ENCODE measurements around the gene TEX29.

The TEX29 gene

GRCh38 chr13:111325941-111326620 is 5.6 kb downstream of the TEX29 start:
- no peaks in the 10 kb centered on the region for H3K36me3 ChIP-seq (ENCODE audit: control insufficient read depth in 2 of 2, insufficient read depth in 1 of 2, low read length in 2 of 2)
- POLR2A ChIA-PET, result no interaction called here

GRCh38 chr13:111326621-111326965 is 6.2 kb downstream of the TEX29 start:
- Histone ChIP-seq H3K4me1 (ENCODE audit: control insufficient read depth, insufficient read depth, low read length) (no peaks in the 10 kb centered on the region), H3K27ac (ENCODE audit: extremely low read depth, low read depth, low read length) (no peak overlapping the region), H3K9me3 (ENCODE audit: control insufficient read depth, insufficient read depth, low read depth, low read length) (no peaks in the 10 kb centered on the region), H3K36me3 (ENCODE audit: control insufficient read depth in 2 of 2, insufficient read depth in 1 of 2, low read length in 2 of 2) (no peaks in the 10 kb centered on the region), H3K4me3 (ENCODE audit: low read depth, low read length) (no peak overlapping the region)
- ChIA-PET CTCF (interaction anchor here (0.5 kb wide), 1 partner anchor 33 kb away, joined by 3 read pairs; no protein-coding TSS in a partner anchor), POLR2A (no interaction called here)
- TF ChIP-seq INSM2 (tag by site-specific recombination; IDR thresholded peaks at IDR 0.05) (no peak), ZNF169 (tag by site-specific recombination; IDR thresholded peaks at IDR 0.05) (no peak), PRDM1 (tag by site-specific recombination; IDR thresholded peaks at IDR 0.05) (no peak), ZNF555 (tag by site-specific recombination; conservative IDR thresholded peaks at IDR 0.05) (no peak), OSR2 (tag by site-specific recombination; IDR thresholded peaks at IDR 0.05) (no peak), ZNF16 (tag by site-specific recombination; IDR thresholded peaks at IDR 0.05; ENCODE audit: low read depth) (no peak), SCRT1 (tag by site-specific recombination; IDR thresholded peaks at IDR 0.05; ENCODE audit: borderline replicate concordance) (no peak)

More at GRCh38 chr13:111325941-111326620, 5.6 kb downstream of the TEX29 start:
- no peak overlapping the region for H3K27ac ChIP-seq (ENCODE audit: extremely low read depth, low read depth, low read length)
- no peaks in the 10 kb centered on the region for H3K9me3 ChIP-seq (ENCODE audit: control insufficient read depth, insufficient read depth, low read depth, low read length)
- TF ChIP-seq ZNF114 (tag by site-specific recombination; IDR thresholded peaks at IDR 0.05), result no peak
- TF ChIP-seq KLF9 (tag by site-specific recombination; IDR thresholded peaks at IDR 0.05; ENCODE audit: low read depth), result no peak
- no peak for TF ChIP-seq ZNF660 (tag by site-specific recombination; IDR thresholded peaks at IDR 0.05)
- no peak for TF ChIP-seq ZNF585B (tag by site-specific recombination; IDR thresholded peaks at IDR 0.05)
- no peak for TF ChIP-seq BCL6B (tag by site-specific recombination; IDR thresholded peaks at IDR 0.05)
- no peak for TF ChIP-seq ZBTB48 (tag by site-specific recombination; IDR thresholded peaks at IDR 0.05)
- no peak for TF ChIP-seq SP2 (tag by site-specific recombination; IDR thresholded peaks at IDR 0.05)
- TF ChIP-seq ZNF404 (tag by site-specific recombination; IDR thresholded peaks at IDR 0.05), result no peak
- no peak for TF ChIP-seq ZNF521 (tag by site-specific recombination; IDR thresholded peaks at IDR 0.05)
- TF ChIP-seq HOXD13 (CRISPR knock-in tag; IDR thresholded peaks at IDR 0.05; ENCODE audit: borderline replicate concordance), result no peak
- no peak for TF ChIP-seq ZNF214 (tag by site-specific recombination; IDR thresholded peaks at IDR 0.05; ENCODE audit: borderline replicate concordance)
- no peak for TF ChIP-seq ZNF174 (tag by site-specific recombination; IDR thresholded peaks at IDR 0.05)
- CTCF ChIA-PET, result no interaction called here
- H3K4me3 ChIP-seq (ENCODE audit: low read depth, low read length), result no peak overlapping the region
- no peaks in the 10 kb centered on the region for H3K4me1 ChIP-seq (ENCODE audit: control insufficient read depth, insufficient read depth, low read length)

GRCh38 chr13:111326981-111327642 is 6.7 kb downstream of the TEX29 start:
- POLR2A ChIA-PET, result no interaction called here
- no peak overlapping the region for H3K27ac ChIP-seq (ENCODE audit: extremely low read depth, low read depth, low read length)
- TF ChIP-seq ZNF174 (tag by site-specific recombination; IDR thresholded peaks at IDR 0.05), result no peak
- no peak for TF ChIP-seq ZNF426 (tag by site-specific recombination; IDR thresholded peaks at IDR 0.05)
- TF ChIP-seq ZNF600 (tag by site-specific recombination; IDR thresholded peaks at IDR 0.05), result no peak
- TF ChIP-seq ZFHX2 (tag by site-specific recombination; conservative IDR thresholded peaks at IDR 0.05), result no peak
- no peak for TF ChIP-seq HIC1 (tag by site-specific recombination; IDR thresholded peaks at IDR 0.05)
- TF ChIP-seq ZBTB1 (tag by site-specific recombination; IDR thresholded peaks at IDR 0.05), result no peak
- TF ChIP-seq ZNF266 (tag by site-specific recombination; IDR thresholded peaks at IDR 0.05; ENCODE audit: low read depth), result no peak
- TF ChIP-seq TCF7L2 (IDR thresholded peaks at IDR 0.05; ENCODE audit: borderline replicate concordance, low read depth, low read length), result no peak
- TF ChIP-seq ZFP3 (tag by site-specific recombination; IDR thresholded peaks at IDR 0.05; ENCODE audit: low read depth), result no peak
- TF ChIP-seq KLF10 (tag by site-specific recombination; IDR thresholded peaks at IDR 0.05), result no peak
- no peak for TF ChIP-seq ZNF404 (tag by site-specific recombination; IDR thresholded peaks at IDR 0.05)

More at GRCh38 chr13:111326981-111327642, 6.7 kb downstream of the TEX29 start:
- CTCF ChIA-PET, result interaction anchor here (0.5 kb wide), 1 partner anchor 33 kb away, joined by 3 read pairs; no protein-coding TSS in a partner anchor
- H3K4me3 ChIP-seq (ENCODE audit: low read depth, low read length), result no peak overlapping the region
- no peaks in the 10 kb centered on the region for H3K9me3 ChIP-seq (ENCODE audit: control insufficient read depth, insufficient read depth, low read depth, low read length)
- H3K4me1 ChIP-seq (ENCODE audit: control insufficient read depth, insufficient read depth, low read length), result no peaks in the 10 kb centered on the region
- H3K36me3 ChIP-seq (ENCODE audit: control insufficient read depth in 2 of 2, insufficient read depth in 1 of 2, low read length in 2 of 2), result no peaks in the 10 kb centered on the region
